Liver (tissue), 9 donors: Measurements from ENCODE around the gene CD164L2. TPM values are rescaled to one million over a fixed set of nuclear protein-coding genes. Genes with fewer than 3 reads are reported as not detected.
"Not testable (repeated sequence)": the region's sequence is repeated elsewhere in the genome, so short reads cannot be mapped to it uniquely, and the experiment has no call there.

Experiments
- DNase-seq: peaks from one replicate; pipeline ENCODE4 v3.0.0-alpha.2; 2017; ENCODE audit warnings: low spot score
- H3K27ac ChIP-seq, 2 donors: one replicate each; pipeline ENCODE4 v1.7.0; 2013; ENCODE audit warnings: inconsistent platforms in 2 of 2, low read length in 2 of 2, control low read depth in 1 of 2, low read depth in 1 of 2, mild to moderate bottlenecking in 1 of 2
- H3K27me3 ChIP-seq, 4 donors: one replicate each; pipeline versions ENCODE4 v1.6.1 to v1.7.0; 2013; ENCODE audit warnings: low read length in 3 of 4, inconsistent platforms in 1 of 4, mild to moderate bottlenecking in 1 of 4, moderate library complexity in 1 of 4; ENCODE audit not compliant: control insufficient read depth in 4 of 4, insufficient read depth in 4 of 4
- H3K36me3 ChIP-seq, 4 donors: one replicate each; pipeline versions ENCODE4 v1.6.1 to v1.7.0; 2013; ENCODE audit warnings: low read length in 3 of 4, mild to moderate bottlenecking in 3 of 4, low read depth in 1 of 4, moderate library complexity in 1 of 4; ENCODE audit not compliant: control insufficient read depth in 4 of 4, insufficient read depth in 3 of 4
- H3K4me1 ChIP-seq, 4 donors: one replicate each; pipeline versions ENCODE4 v1.6.1 to v1.7.0; 2013; ENCODE audit warnings: low read length in 3 of 4, mild to moderate bottlenecking in 3 of 4, moderate library complexity in 1 of 4; ENCODE audit not compliant: control insufficient read depth in 4 of 4, insufficient read depth in 4 of 4
- H3K4me3 ChIP-seq, 3 donors: one replicate each; pipeline versions ENCODE4 v1.6.1 to v1.7.0; 2013; ENCODE audit warnings: low read length in 3 of 3, control low read depth in 1 of 3, low read depth in 1 of 3, mild to moderate bottlenecking in 1 of 3
- H3K9ac ChIP-seq, 2 donors: one replicate each; pipeline ENCODE4 v1.7.0; 2013; ENCODE audit warnings: low read length in 2 of 2, mild to moderate bottlenecking in 2 of 2, moderate library complexity in 2 of 2, control low read depth in 1 of 2, low read depth in 1 of 2
- H3K9me3 ChIP-seq, 4 donors: one replicate each; pipeline versions ENCODE4 v1.6.1 to v1.7.0; 2013; ENCODE audit warnings: low read length in 3 of 4; ENCODE audit not compliant: control insufficient read depth in 4 of 4
- EGR1 ChIP-seq, 2 donors: IDR thresholded peaks; 2 replicates each; pipeline ENCODE4 v1.6.1; 2016 to 2018; ENCODE audit warnings: antibody characterized with exemption in 2 of 2, low read depth in 2 of 2
- FOXA1 ChIP-seq: IDR thresholded peaks from 2 replicates; pipeline ENCODE4 v1.6.1; 2016; ENCODE audit warnings: antibody characterized with exemption
- FOXA2 ChIP-seq: IDR thresholded peaks from 2 replicates; pipeline ENCODE4 v1.6.1; 2016; ENCODE audit warnings: antibody characterized with exemption
- JUND ChIP-seq, 2 donors: IDR thresholded peaks; 2 replicates each; pipeline ENCODE4 v1.6.1; 2016; ENCODE audit warnings: antibody characterized with exemption in 2 of 2
- NR2F2 ChIP-seq: IDR thresholded peaks from 2 replicates; pipeline ENCODE4 v1.6.1; 2016; ENCODE audit warnings: antibody characterized with exemption
- RAD21 ChIP-seq, 2 donors: IDR thresholded peaks; 2 replicates each; pipeline ENCODE4 v1.6.1; 2016; ENCODE audit warnings: antibody characterized with exemption in 2 of 2, mild to moderate bottlenecking in 2 of 2
- RXRA ChIP-seq, 2 donors: IDR thresholded peaks; 2 replicates each; pipeline ENCODE4 v1.6.1; 2017 to 2018; ENCODE audit warnings: antibody characterized with exemption in 2 of 2, mild to moderate bottlenecking in 1 of 2
- YY1 ChIP-seq: IDR thresholded peaks from 2 replicates; pipeline ENCODE4 v1.6.1; 2016; ENCODE audit warnings: antibody characterized with exemption, mild to moderate bottlenecking
- WGBS: extraction: QIAGEN DNeasy Blood & Tissue Kit; methylation state at CpG from one replicate; pipeline ENCODE4 v1.1.7; 2013; 5-methylcytosine and 5-hydroxymethylcytosine counted together
- polyA plus RNA-seq, 2 donors: library from polyadenylated mRNA; stranded (reverse) in 1 of 2; unstranded in 1 of 2; fragments of 200-250 nt in 1 of 2; fragments of >200 nt in 1 of 2; fragmentation: Nextera tagmentation in 1 of 2; extraction: Ambion mirVana in 1 of 2; gene quantifications; one replicate each; pipeline versions ENCODE4 v1.2.1 to v1.2.3, GENCODE V29; 2013 to 2015
- total RNA-seq, 2 donors: library from RNA; depleted of rRNA; stranded (reverse); fragments of >200 nt; gene quantifications; one replicate each; pipeline ENCODE4 v1.2.3, GENCODE V29; 2014
- TF ChIP-seq, protein P1 (sequence below): IDR thresholded peaks from 2 replicates; pipeline ENCODE4 v1.6.1; 2016; ENCODE audit warnings: antibody characterized with exemption, mild to moderate bottlenecking
- TF ChIP-seq, protein P2 (sequence below): IDR thresholded peaks from 2 replicates; pipeline ENCODE4 v1.6.1; 2016; ENCODE audit warnings: antibody characterized with exemption
- TF ChIP-seq, protein P3 (sequence below): IDR thresholded peaks from 2 replicates; pipeline ENCODE4 v1.6.1; 2016; ENCODE audit warnings: antibody characterized with exemption
- TF ChIP-seq, protein P4 (sequence below): IDR thresholded peaks from 2 replicates; pipeline ENCODE4 v1.6.1; 2016; ENCODE audit warnings: antibody characterized with exemption
- TF ChIP-seq, protein P5 (sequence below): fragments of 150-350 bp; IDR thresholded peaks from 2 replicates; pipeline ENCODE4 v1.5.1; 2017; ENCODE audit warnings: improper control_type of control experiment, low read depth, low read length; ENCODE audit not compliant: missing input control
- donor health status: healthy.
- donor health status: healthy.
- donor health status: healthy.
- donor health status: healthy.
- donor health status: healthy.

Gene CD164L2
- total RNA-seq, result not detected
- polyA plus RNA-seq, result not detected

DNA sequence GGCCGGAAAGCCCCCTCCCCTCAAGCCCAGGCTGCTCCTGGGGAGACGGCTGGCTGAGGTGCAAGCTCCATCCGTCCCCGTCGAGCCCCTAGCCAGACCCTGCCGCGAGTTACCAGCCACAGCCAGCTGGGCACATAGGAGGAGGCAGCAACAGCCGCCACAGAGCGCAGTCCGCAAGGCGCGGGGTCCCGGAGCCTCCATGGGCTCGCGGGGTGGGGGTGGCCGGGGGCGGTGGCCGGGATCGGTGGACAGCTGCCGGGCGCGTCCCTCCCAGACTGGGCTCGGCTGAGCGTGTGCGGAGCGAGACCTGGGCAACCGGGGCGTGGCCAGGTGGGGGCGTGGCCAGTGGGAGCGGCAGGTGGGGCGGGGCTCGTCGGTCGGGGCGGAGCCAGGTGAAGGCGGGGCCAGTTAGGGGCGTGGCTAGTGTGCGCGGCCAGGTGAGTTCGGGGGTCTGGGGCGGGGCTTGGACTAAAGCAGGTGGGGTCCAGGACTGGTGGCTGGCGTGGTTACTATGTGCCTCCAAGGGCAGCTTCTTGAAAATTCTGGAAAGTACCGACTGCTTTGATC is at the start of gene CD164L2:
TSS of gene CD164L2 (minus strand) at position 295 of the 567 bp plus-strand sequence. CDS start at position 201, 94 bp downstream.
- WGBS, result 20% methylated on average over 43 of the region's 43 CpGs
- DNase-seq, result no peak
- peak within 1 kb of the TSS in 1 of 3 donors; percentile 3 for H3K4me3 ChIP-seq
- no peaks in the 10 kb centered on the region for H3K9me3 ChIP-seq
- H3K4me1 ChIP-seq, result no peaks in the 10 kb centered on the region
- TF ChIP-seq, protein P1, sequence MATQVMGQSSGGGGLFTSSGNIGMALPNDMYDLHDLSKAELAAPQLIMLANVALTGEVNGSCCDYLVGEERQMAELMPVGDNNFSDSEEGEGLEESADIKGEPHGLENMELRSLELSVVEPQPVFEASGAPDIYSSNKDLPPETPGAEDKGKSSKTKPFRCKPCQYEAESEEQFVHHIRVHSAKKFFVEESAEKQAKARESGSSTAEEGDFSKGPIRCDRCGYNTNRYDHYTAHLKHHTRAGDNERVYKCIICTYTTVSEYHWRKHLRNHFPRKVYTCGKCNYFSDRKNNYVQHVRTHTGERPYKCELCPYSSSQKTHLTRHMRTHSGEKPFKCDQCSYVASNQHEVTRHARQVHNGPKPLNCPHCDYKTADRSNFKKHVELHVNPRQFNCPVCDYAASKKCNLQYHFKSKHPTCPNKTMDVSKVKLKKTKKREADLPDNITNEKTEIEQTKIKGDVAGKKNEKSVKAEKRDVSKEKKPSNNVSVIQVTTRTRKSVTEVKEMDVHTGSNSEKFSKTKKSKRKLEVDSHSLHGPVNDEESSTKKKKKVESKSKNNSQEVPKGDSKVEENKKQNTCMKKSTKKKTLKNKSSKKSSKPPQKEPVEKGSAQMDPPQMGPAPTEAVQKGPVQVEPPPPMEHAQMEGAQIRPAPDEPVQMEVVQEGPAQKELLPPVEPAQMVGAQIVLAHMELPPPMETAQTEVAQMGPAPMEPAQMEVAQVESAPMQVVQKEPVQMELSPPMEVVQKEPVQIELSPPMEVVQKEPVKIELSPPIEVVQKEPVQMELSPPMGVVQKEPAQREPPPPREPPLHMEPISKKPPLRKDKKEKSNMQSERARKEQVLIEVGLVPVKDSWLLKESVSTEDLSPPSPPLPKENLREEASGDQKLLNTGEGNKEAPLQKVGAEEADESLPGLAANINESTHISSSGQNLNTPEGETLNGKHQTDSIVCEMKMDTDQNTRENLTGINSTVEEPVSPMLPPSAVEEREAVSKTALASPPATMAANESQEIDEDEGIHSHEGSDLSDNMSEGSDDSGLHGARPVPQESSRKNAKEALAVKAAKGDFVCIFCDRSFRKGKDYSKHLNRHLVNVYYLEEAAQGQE, result no peak
- no peak for TF ChIP-seq NR2F2
- TF ChIP-seq FOXA2, result no peak
- TF ChIP-seq, protein P2, sequence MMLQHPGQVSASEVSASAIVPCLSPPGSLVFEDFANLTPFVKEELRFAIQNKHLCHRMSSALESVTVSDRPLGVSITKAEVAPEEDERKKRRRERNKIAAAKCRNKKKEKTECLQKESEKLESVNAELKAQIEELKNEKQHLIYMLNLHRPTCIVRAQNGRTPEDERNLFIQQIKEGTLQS, result no peak
- TF ChIP-seq, protein P3, sequence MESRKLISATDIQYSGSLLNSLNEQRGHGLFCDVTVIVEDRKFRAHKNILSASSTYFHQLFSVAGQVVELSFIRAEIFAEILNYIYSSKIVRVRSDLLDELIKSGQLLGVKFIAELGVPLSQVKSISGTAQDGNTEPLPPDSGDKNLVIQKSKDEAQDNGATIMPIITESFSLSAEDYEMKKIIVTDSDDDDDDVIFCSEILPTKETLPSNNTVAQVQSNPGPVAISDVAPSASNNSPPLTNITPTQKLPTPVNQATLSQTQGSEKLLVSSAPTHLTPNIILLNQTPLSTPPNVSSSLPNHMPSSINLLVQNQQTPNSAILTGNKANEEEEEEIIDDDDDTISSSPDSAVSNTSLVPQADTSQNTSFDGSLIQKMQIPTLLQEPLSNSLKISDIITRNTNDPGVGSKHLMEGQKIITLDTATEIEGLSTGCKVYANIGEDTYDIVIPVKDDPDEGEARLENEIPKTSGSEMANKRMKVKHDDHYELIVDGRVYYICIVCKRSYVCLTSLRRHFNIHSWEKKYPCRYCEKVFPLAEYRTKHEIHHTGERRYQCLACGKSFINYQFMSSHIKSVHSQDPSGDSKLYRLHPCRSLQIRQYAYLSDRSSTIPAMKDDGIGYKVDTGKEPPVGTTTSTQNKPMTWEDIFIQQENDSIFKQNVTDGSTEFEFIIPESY, result no peak
- no peak for TF ChIP-seq FOXA1
- no peak for TF ChIP-seq RAD21 (IDR thresholded peaks at IDR 0.05)
- TF ChIP-seq, protein P4, sequence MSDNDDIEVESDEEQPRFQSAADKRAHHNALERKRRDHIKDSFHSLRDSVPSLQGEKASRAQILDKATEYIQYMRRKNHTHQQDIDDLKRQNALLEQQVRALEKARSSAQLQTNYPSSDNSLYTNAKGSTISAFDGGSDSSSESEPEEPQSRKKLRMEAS, result no peak
- TF ChIP-seq, protein P5, sequence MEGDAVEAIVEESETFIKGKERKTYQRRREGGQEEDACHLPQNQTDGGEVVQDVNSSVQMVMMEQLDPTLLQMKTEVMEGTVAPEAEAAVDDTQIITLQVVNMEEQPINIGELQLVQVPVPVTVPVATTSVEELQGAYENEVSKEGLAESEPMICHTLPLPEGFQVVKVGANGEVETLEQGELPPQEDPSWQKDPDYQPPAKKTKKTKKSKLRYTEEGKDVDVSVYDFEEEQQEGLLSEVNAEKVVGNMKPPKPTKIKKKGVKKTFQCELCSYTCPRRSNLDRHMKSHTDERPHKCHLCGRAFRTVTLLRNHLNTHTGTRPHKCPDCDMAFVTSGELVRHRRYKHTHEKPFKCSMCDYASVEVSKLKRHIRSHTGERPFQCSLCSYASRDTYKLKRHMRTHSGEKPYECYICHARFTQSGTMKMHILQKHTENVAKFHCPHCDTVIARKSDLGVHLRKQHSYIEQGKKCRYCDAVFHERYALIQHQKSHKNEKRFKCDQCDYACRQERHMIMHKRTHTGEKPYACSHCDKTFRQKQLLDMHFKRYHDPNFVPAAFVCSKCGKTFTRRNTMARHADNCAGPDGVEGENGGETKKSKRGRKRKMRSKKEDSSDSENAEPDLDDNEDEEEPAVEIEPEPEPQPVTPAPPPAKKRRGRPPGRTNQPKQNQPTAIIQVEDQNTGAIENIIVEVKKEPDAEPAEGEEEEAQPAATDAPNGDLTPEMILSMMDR, result no peak
- no peak for TF ChIP-seq EGR1 (IDR thresholded peaks at IDR 0.05; ENCODE audit: low read depth in 2 of 2)
- TF ChIP-seq JUND (IDR thresholded peaks at IDR 0.05), result no peak
- TF ChIP-seq YY1, result no peak
- TF ChIP-seq RXRA (IDR thresholded peaks at IDR 0.05), result no peak
- H3K27me3 ChIP-seq, result no peaks in the 10 kb centered on the region
- H3K27ac ChIP-seq, result no peak within 1 kb of the TSS
- no peaks in the 10 kb centered on the region for H3K36me3 ChIP-seq
- H3K9ac ChIP-seq, result no peak within 1 kb of the TSS

DNA sequence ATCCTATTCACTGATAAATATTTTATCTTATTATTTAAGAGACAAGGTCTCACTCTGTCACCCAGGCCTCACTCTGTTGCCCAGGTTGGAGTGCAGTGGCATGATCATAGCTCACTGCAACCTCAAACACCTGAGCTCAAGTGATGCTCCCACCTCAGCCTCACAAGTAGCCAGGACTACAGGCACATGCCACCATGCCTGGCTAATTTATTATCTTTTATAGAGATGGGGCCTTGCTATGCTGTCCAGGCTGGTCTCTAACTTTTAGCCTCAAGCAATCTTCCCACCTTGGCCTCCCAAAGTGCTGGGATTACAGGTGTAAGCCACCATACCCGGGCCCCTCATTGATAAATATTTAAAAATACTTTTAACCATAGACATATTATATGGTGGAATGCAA is 49.6 kb upstream of the CD164L2 start:
- not testable (repeated sequence) for H3K9ac ChIP-seq, H3K4me3 ChIP-seq, H3K36me3 ChIP-seq, H3K27ac ChIP-seq, DNase-seq, H3K27me3 ChIP-seq, H3K9me3 ChIP-seq
- WGBS, result 95% methylated on average over 1 of the region's 1 CpG
- peaks cover 0 to 16% (median 7%) of the 10 kb centered on the region in 4 donors for H3K4me1 ChIP-seq
